Lung (tissue), 12 donors: ENCODE measurements around the gene SYNPR. TPM values are rescaled to one million over a fixed set of nuclear protein-coding genes. Genes with fewer than 3 reads are reported as not detected.

Experiments
- ATAC-seq: fragments of 200-7000 bp; cut with Tn5 transposase; one replicate; pipeline ENCODE4 v1.9.1; 2020; ENCODE audit warnings: moderate number of reproducible peaks; ENCODE audit not compliant: insufficient read depth, low FRiP score
- DNase-seq, 3 donors: peaks; one replicate each; pipeline ENCODE4 v3.0.0-alpha.2; 2013 to 2017
- H3K27ac ChIP-seq, 2 donors: one replicate each; pipeline ENCODE4 v1.5.1; 2013; ENCODE audit warnings: mild to moderate bottlenecking in 2 of 2, moderate library complexity in 2 of 2, control low read depth in 1 of 2, inconsistent platforms in 1 of 2, low read depth in 1 of 2, low read length in 1 of 2
- H3K27me3 ChIP-seq, 3 donors: one replicate each; pipeline ENCODE4 v1.5.1; 2013; ENCODE audit warnings: low read length in 2 of 3; ENCODE audit not compliant: control insufficient read depth in 3 of 3, insufficient read depth in 3 of 3
- H3K36me3 ChIP-seq, 4 donors: one replicate each; pipeline ENCODE4 v1.5.1; 2013; ENCODE audit warnings: low read length in 4 of 4, mild to moderate bottlenecking in 1 of 4, moderate library complexity in 1 of 4; ENCODE audit not compliant: control insufficient read depth in 4 of 4, insufficient read depth in 4 of 4
- H3K4me1 ChIP-seq, 5 donors: one replicate each; pipeline ENCODE4 v1.5.1; 2013; ENCODE audit warnings: low read length in 5 of 5, mild to moderate bottlenecking in 2 of 5, moderate library complexity in 1 of 5; ENCODE audit not compliant: control insufficient read depth in 5 of 5, insufficient read depth in 5 of 5
- H3K4me3 ChIP-seq: one replicate; pipeline ENCODE4 v1.5.1; 2013; ENCODE audit warnings: mild to moderate bottlenecking, control low read depth, moderate library complexity
- H3K9ac ChIP-seq, 2 donors: one replicate each; pipeline ENCODE4 v1.5.1; 2013; ENCODE audit warnings: low read length in 2 of 2, control low read depth in 1 of 2; ENCODE audit not compliant: insufficient read depth in 1 of 2
- H3K9me3 ChIP-seq, 4 donors: one replicate each; pipeline ENCODE4 v1.5.1; 2013; ENCODE audit warnings: low read length in 3 of 4, mild to moderate bottlenecking in 1 of 4, moderate library complexity in 1 of 4; ENCODE audit not compliant: control insufficient read depth in 4 of 4, insufficient read depth in 3 of 4
- CTCF ChIP-seq: IDR thresholded peaks from 2 replicates; pipeline ENCODE4 v1.5.1; 2012; ENCODE audit warnings: mild to moderate bottlenecking; ENCODE audit errors: control extremely low read depth, extremely low read depth
- WGBS, 2 donors: extraction: QIAGEN DNeasy Blood & Tissue Kit; methylation state at CpG; one replicate each; pipeline ENCODE4 v1.1.7; 2013; 5-methylcytosine and 5-hydroxymethylcytosine counted together
- polyA plus RNA-seq, 2 donors: library from polyadenylated mRNA; stranded (reverse); fragments of 200-250 nt; gene quantifications; one replicate each; pipeline ENCODE4 v1.2.1, GENCODE V29; 2013
- total RNA-seq, 2 donors: library from RNA; depleted of rRNA in 1 of 2; stranded (reverse); fragments of >200 nt in 1 of 2; gene quantifications; one replicate each; pipeline ENCODE4 v1.2.1, GENCODE V29; 2014 to 2021
- donor health status: control.
- donor health status: control.
- donor health status: Bipolar disorder and iron deficiency.
- donor health status: healthy.
- donor health status: DM: yes; HTN: yes; CAD: no.

SYNPR gene
- total and polyA plus RNA-seq, 4 donors = 0.43 TPM; not detected in 3

DNA sequence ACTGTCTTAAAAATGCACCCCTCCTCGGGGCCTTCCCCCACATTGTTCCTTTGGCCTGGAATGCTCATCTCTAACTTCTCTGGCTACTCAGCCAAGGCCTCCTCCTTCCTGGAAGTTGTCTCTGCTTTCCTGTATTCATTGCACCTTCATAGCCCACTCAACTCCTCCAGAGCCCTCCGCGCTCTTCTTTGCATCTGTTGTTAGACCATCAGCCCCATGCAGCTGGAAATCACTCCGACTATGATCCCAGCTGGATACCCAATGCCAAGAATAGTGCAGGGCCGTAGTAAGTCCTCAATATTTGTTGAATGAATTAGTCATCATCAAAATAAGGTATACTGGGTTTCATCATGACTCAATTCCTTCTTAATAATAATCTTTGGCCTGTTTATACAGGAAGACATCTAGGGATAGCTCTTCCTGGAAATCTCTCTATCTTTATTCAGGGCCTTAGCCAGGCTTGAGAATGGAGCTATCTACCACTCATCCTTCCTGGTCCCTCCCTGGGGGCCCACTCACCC, 112.7 kb downstream of the SYNPR start:
- Histone ChIP-seq H3K9ac (no peak overlapping the region), H3K27me3 (no peaks in the 10 kb centered on the region), H3K27ac (no peak overlapping the region), H3K9me3 (no peaks in the 10 kb centered on the region), H3K4me3 (no peak overlapping the region), H3K36me3 (no peaks in the 10 kb centered on the region), H3K4me1 (peaks cover 0 to 5% (median 0%) of the 10 kb centered on the region in 5 donors)
- no peak for TF ChIP-seq CTCF
- ATAC-seq (no peak), DNase-seq (no peak)
- WGBS, 2 donors = 69 to 80% methylated on average over 5 of the region's 5 CpGs

DNA sequence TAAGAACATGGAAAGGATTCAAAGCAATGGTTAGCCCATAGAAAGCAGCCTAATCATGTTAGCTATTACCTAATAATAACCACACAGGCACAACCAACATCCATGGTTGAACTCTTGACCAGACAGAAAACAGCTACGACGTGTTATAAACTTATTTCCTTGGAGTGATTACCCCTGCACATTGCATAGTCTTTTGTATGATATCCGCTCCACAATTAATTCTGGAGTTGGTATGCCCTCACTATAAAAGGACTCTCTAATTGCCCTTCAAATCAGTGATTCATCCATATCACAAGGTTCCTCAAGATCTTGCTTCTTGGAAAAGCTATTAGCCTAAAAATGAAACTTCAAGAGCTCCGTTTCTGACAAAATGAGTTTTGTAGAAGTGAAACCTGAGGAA, 117.9 kb downstream of the SYNPR start:
- H3K4me3 ChIP-seq = no peak overlapping the region
- no peaks in the 10 kb centered on the region for H3K4me1 ChIP-seq
- DNase-seq (peak in 1 of 3 donors; percentile 23), ATAC-seq (peak; percentile 53)
- no peaks in the 10 kb centered on the region for H3K9me3 ChIP-seq
- H3K9ac ChIP-seq = no peak overlapping the region
- no peak overlapping the region for H3K27ac ChIP-seq
- no peaks in the 10 kb centered on the region for H3K27me3 ChIP-seq
- no peak for TF ChIP-seq CTCF
- 48 to 83% methylated on average over 4 of the region's 4 CpGs for whole genome bisulfite sequencing, 2 donors
- no peaks in the 10 kb centered on the region for H3K36me3 ChIP-seq

DNA sequence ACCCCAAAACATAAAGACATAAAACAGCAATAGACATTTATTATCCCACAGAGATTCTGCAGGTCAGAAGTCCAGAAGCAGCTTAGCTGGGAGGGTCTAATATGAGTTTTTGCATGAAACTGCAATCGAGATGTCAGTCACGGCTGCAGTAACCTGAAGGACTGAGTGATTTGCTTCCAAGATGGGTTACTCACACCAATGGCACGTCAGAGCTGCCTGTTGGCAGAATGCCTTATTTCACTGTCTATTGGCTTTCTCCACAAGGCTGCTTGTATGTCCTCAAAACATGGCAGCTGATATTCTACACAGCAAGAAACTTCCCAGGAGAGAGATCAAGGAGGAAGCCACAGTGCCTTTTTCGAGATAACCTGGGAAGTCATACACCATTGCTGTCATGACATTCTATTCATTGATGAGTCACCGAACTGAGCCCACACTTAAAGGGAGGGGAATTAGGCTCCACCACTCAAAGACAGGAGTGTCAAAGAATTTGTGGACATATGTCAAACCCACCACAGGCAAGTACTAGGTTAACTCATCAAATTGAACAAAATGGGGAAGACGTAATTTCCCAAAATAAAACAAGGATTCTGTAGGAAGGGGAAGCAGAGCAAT, 122.2 kb downstream of the SYNPR start:
- H3K4me3 ChIP-seq = no peak overlapping the region
- no peak overlapping the region for H3K27ac ChIP-seq
- H3K36me3 ChIP-seq = no peaks in the 10 kb centered on the region
- no peak for DNase-seq
- ATAC-seq = no peak
- H3K4me1 ChIP-seq = no peaks in the 10 kb centered on the region
- H3K9me3 ChIP-seq = no peaks in the 10 kb centered on the region
- no peaks in the 10 kb centered on the region for H3K27me3 ChIP-seq
- no peak for TF ChIP-seq CTCF
- H3K9ac ChIP-seq = no peak overlapping the region
- 64 to 80% methylated on average over 6 of the region's 6 CpGs for whole genome bisulfite sequencing, 2 donors

DNA sequence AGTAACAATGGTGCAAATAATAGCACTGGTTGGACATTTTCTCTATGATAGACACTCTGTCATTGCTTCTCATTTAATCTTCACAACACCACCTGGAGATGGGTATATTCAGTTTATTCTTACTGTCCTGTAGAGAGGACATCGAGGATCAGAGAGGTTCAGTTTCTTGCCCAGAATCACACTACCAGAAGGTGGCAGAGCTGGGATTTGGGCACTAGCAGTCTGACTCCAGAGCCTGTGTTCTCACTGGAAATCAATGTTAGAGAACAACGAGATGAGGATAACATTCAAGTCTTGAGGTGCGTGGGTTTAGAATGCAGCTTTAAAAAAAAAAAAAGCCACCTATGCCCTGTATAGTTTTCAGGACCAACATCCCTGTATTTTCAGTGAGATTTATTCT, 127.8 kb downstream of the SYNPR start:
- no peak overlapping the region for H3K9ac ChIP-seq
- ATAC-seq (no peak), DNase-seq (no peak)
- H3K36me3 ChIP-seq = no peaks in the 10 kb centered on the region
- 77 to 90% methylated on average over 3 of the region's 3 CpGs for WGBS, 2 donors
- TF ChIP-seq CTCF = no peak
- no peaks in the 10 kb centered on the region for H3K9me3 ChIP-seq
- H3K4me3 ChIP-seq = no peak overlapping the region
- H3K27ac ChIP-seq = no peak overlapping the region
- no peaks in the 10 kb centered on the region for H3K4me1 ChIP-seq
- no peaks in the 10 kb centered on the region for H3K27me3 ChIP-seq
